Measurements from ENCODE around the gene MATN1.

Gene MATN1

DNA sequence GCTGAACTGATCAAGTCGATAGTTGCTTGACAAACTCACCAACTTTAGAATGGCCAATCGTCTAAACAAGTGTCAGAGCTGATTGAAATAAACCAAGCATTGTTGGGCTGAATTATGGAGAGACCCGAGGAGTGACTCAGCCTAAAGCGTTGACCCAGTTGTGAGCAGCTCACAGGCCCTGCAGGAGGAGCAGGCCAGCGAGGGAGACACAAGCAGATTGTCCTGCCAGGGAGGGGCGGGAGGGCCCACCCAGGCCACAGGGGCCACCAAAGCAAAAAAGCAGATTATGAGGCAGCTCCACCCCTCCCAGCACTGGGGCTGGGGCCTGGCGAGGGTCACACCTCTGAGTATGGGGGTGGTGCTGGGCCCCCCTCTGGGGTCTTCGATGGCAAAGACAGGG is 10.1 kb upstream of the MATN1 start:
- Histone ChIP-seq H3K9me3 (ENCODE audit: control insufficient read depth, low read length) (peaks cover 7% of the 10 kb centered on the region), H3K4me1 (ENCODE audit: control insufficient read depth, insufficient read depth, low read length) (no peaks in the 10 kb centered on the region), H3K36me3 (ENCODE audit: control insufficient read depth, insufficient read depth, low read length, severe bottlenecking) (no peaks in the 10 kb centered on the region), H3K27me3 (replicated peaks; ENCODE audit: control insufficient read depth, insufficient read depth, low read length) (peaks cover 12% of the 10 kb centered on the region), H3K9ac (ENCODE audit: low read length) (no peak overlapping the region), H3K4me3 (ENCODE audit: low read length) (no peak overlapping the region)
- no peak for DNase-seq (ENCODE audit: low read depth)

DNA sequence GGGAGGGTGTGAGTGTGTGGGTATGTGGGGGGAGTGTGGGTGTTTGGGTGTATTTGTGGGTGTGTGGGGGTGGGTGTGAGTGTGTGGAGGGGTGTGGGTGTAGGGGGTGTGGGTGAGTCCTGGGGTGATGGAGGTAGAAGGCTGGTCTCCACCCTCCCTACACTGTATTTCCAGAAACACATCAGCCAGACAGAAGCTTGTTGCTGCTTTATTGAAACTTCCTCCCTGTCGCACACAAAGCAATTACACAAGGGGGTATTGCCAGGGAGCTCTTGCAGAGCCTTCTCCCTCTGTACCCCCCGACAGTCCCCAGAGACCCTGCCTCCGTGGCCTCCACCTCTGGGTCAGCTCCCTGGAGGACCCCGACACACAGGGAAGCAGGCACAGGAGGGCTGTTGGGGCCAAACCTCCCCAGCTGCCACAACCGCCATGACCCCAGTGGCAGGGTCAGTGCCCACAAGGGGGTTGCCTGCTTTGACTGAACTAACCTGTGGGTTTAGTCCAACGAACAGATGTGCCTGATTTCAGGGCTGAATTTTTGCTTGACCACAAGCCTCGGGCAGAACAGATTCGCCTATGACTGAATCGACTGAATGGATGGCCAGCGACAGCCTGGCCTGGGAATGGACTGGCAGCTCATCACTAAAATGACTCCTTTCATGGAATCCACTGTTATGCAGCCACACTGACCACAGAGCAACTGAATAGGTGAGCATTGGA is 9.1 kb upstream of the MATN1 start:
- peak; percentile 17 for DNase-seq (ENCODE audit: low read depth)
- H3K4me1 ChIP-seq (ENCODE audit: control insufficient read depth, insufficient read depth, low read length): no peaks in the 10 kb centered on the region
- H3K36me3 ChIP-seq (ENCODE audit: control insufficient read depth, insufficient read depth, low read length, severe bottlenecking): no peaks in the 10 kb centered on the region
- H3K4me3 ChIP-seq (ENCODE audit: low read length): no peak overlapping the region
- H3K27me3 ChIP-seq (replicated peaks; ENCODE audit: control insufficient read depth, insufficient read depth, low read length): peaks cover 12% of the 10 kb centered on the region
- no peak overlapping the region for H3K9ac ChIP-seq (ENCODE audit: low read length)
- no peaks in the 10 kb centered on the region for H3K9me3 ChIP-seq (ENCODE audit: control insufficient read depth, low read length)

DNA sequence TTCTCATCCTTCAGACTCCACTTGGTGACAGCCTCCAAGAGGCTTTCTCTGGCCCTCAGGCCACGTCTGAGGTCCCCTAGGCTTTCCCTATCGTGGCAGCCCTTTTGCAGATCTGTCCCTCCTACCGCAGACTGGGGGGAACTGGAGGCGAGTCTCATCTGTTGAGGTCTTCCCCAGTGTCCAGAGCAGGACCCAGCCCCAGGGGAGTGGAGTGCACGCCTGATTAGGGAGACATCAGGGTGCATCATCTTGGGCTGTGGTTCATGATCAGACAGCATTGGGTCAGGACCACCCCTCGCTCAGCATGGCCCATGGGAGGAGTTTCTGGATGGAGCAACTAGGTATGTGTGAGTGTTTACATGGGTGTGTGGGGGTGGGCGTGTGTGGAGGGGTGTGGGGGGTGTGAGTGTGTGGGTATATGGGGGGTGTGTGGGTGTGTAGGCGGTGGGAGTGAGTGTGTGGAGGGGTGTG is 8.5 kb upstream of the MATN1 start:
- DNase-seq (ENCODE audit: low read depth): no peak
- no peak overlapping the region for H3K9ac ChIP-seq (ENCODE audit: low read length)
- no peak overlapping the region for H3K4me3 ChIP-seq (ENCODE audit: low read length)
- H3K36me3 ChIP-seq (ENCODE audit: control insufficient read depth, insufficient read depth, low read length, severe bottlenecking): no peaks in the 10 kb centered on the region
- H3K27me3 ChIP-seq (replicated peaks; ENCODE audit: control insufficient read depth, insufficient read depth, low read length): peaks cover 12% of the 10 kb centered on the region
- no peaks in the 10 kb centered on the region for H3K4me1 ChIP-seq (ENCODE audit: control insufficient read depth, insufficient read depth, low read length)
- H3K9me3 ChIP-seq (ENCODE audit: control insufficient read depth, low read length): no peaks in the 10 kb centered on the region

DNA sequence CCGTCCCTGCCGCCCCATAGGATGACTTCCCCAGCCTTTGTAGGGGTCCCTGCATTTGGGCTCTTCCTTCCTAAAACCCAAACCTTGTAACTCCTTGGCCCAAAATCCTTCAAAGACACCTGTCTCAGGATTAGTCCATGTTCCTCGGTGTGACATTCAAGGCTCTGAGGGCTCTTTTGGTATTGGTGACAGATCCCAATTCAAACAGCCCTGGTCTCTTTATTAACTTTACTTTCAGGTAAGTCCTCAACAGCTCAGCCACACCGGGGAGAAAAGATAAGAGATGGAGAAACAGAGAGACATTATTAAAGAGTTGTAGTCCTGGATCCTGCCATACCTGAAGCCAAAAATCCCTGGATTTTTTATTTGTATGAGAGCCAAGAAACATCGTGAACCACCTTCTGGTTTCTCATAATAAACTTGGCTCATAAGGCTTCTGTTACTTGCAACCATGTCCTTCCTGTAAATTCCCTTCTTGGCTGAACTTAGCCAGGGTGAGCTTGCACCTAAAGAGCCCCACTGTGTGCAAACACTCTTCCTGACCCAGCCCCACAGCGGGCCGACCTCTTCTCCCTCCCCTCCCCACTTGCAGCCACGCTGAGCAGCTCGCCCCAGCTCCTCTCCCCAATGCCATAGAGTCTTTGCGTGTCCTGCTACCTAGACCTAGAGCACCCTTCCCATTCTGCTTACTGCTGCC is 7.9 kb upstream of the MATN1 start:
- no peak overlapping the region for H3K4me3 ChIP-seq (ENCODE audit: low read length)
- H3K4me1 ChIP-seq (ENCODE audit: control insufficient read depth, insufficient read depth, low read length): no peaks in the 10 kb centered on the region
- no peak overlapping the region for H3K9ac ChIP-seq (ENCODE audit: low read length)
- no peaks in the 10 kb centered on the region for H3K36me3 ChIP-seq (ENCODE audit: control insufficient read depth, insufficient read depth, low read length, severe bottlenecking)
- peaks cover 11% of the 10 kb centered on the region for H3K27me3 ChIP-seq (replicated peaks; ENCODE audit: control insufficient read depth, insufficient read depth, low read length)
- H3K9me3 ChIP-seq (ENCODE audit: control insufficient read depth, low read length): no peaks in the 10 kb centered on the region
- no peak for DNase-seq (ENCODE audit: low read depth)

GRCh38 chr1:30730346-30731108 is 7.1 kb upstream of the MATN1 start:
- H3K9me3 ChIP-seq (ENCODE audit: control insufficient read depth, low read length): no peaks in the 10 kb centered on the region
- no peak overlapping the region for H3K4me3 ChIP-seq (ENCODE audit: low read length)
- no peak overlapping the region for H3K9ac ChIP-seq (ENCODE audit: low read length)
- no peaks in the 10 kb centered on the region for H3K4me1 ChIP-seq (ENCODE audit: control insufficient read depth, insufficient read depth, low read length)
- no peaks in the 10 kb centered on the region for H3K36me3 ChIP-seq (ENCODE audit: control insufficient read depth, insufficient read depth, low read length, severe bottlenecking)
- DNase-seq (ENCODE audit: low read depth): no peak
- H3K27me3 ChIP-seq (replicated peaks; ENCODE audit: control insufficient read depth, insufficient read depth, low read length): peaks cover 4% of the 10 kb centered on the region

DNA sequence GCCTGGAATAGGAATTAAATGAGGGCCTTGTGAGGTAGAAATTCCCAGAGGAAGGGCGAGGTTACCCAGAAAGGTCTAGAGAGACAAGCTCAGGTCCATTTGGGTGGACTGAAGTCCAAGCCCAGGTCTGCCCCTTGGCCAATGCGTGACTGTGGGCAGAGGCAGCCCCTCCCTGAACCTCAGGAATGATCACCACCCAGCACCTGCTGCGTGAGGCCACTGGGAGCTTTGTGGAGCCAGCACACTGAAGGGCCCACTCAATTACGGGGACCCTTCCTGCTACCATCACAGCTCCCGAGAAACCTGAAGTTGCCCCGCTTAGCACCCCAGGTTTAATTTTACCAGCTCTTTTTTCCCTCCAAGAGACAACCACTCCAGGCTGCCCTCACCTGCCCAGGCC is 6.5 kb upstream of the MATN1 start:
- Histone ChIP-seq H3K9me3 (ENCODE audit: control insufficient read depth, low read length) (no peaks in the 10 kb centered on the region), H3K4me1 (ENCODE audit: control insufficient read depth, insufficient read depth, low read length) (no peaks in the 10 kb centered on the region), H3K36me3 (ENCODE audit: control insufficient read depth, insufficient read depth, low read length, severe bottlenecking) (no peaks in the 10 kb centered on the region), H3K9ac (ENCODE audit: low read length) (no peak overlapping the region), H3K4me3 (ENCODE audit: low read length) (no peak overlapping the region), H3K27me3 (replicated peaks; ENCODE audit: control insufficient read depth, insufficient read depth, low read length) (no peaks in the 10 kb centered on the region)
- DNase-seq (ENCODE audit: low read depth): no peak

DNA sequence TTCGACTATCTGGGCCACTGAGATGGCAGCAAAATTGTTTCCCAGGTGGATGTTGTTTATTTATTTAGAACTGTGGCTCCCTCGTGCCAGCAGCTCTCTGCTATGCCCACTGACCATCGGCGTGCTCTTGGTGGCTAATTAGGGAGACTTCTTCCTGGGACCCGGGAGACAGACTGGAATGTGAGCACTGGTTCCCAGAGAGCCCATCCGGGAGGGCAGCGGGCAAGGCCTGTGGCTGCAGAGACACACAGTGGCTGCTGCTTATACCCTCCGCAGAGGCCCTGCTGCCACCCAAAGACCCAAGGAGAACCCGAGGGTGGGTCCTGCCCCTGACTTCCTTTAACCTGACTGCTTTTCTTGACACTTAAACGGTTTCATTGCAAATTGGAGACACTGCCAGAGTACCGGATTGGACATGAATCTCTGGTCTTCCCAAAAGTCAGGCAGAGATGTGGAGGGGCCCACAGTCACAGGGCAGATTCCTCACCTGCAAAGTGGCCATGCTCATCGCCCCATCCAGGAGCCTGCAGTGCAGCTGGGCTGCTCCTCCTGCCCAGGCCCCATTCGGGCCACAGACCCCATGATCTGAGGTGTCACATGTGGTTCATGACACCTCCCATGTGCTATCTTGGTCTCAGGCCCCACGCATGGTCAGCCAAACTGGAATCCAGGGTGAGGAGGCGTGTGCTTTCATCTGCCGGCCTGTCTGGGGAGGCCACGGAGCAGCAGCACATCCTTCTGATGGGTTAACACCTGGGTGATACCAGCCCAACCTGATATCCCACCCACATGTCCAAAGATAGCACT is 5.7 kb upstream of the MATN1 start:
- no peak for DNase-seq (ENCODE audit: low read depth)
- Histone ChIP-seq H3K9me3 (ENCODE audit: control insufficient read depth, low read length) (no peaks in the 10 kb centered on the region), H3K36me3 (ENCODE audit: control insufficient read depth, insufficient read depth, low read length, severe bottlenecking) (no peaks in the 10 kb centered on the region), H3K4me1 (ENCODE audit: control insufficient read depth, insufficient read depth, low read length) (no peaks in the 10 kb centered on the region), H3K9ac (ENCODE audit: low read length) (no peak overlapping the region), H3K27me3 (replicated peaks; ENCODE audit: control insufficient read depth, insufficient read depth, low read length) (no peaks in the 10 kb centered on the region), H3K4me3 (ENCODE audit: low read length) (no peak overlapping the region)

DNA sequence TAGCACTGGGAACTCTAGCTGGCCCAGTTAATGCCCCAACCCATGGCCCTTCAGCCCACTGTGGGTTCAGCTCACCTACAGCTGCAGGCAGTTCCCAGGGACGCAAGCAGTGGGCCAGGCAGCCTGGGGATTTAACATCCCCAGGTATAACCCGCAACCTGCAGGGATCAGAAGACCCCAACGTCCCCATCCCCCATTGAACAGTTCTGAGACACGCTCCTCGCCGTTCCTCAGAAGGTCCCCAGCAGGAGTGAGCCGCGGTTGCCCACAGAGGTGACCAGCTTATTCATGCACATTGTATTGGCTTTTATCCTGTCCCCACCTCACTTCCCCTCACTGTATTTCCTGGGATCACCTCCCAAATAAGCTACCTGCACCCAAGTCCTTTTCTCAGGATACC is 5.0 kb upstream of the MATN1 start:
- no peaks in the 10 kb centered on the region for H3K9me3 ChIP-seq (ENCODE audit: control insufficient read depth, low read length)
- H3K36me3 ChIP-seq (ENCODE audit: control insufficient read depth, insufficient read depth, low read length, severe bottlenecking): no peaks in the 10 kb centered on the region
- no peaks in the 10 kb centered on the region for H3K27me3 ChIP-seq (replicated peaks; ENCODE audit: control insufficient read depth, insufficient read depth, low read length)
- DNase-seq (ENCODE audit: low read depth): no peak
- H3K4me3 ChIP-seq (ENCODE audit: low read length): no peak overlapping the region
- H3K9ac ChIP-seq (ENCODE audit: low read length): no peak overlapping the region
- no peaks in the 10 kb centered on the region for H3K4me1 ChIP-seq (ENCODE audit: control insufficient read depth, insufficient read depth, low read length)

DNA sequence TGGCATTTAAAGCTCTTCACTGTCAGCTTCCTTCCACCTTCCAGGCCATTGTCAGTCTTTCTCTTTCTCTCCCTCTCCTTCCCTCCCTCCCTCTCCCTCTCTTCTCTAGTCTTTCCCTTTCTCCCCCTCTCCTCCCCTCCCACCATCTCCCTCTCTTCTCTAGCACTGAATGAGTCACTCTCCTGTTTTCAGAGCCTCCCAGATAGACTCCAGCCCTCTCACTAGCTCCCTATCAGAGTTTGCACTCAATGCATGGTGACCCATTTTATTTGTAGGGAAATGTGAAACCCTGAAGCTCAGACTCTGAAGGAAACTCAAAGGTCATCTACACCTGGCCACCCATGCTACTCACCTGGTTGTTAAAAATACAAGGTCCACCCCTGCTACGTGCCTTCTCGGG is 4.4 kb upstream of the MATN1 start:
- no peak overlapping the region for H3K4me3 ChIP-seq (ENCODE audit: low read length)
- H3K27me3 ChIP-seq (replicated peaks; ENCODE audit: control insufficient read depth, insufficient read depth, low read length): no peaks in the 10 kb centered on the region
- DNase-seq (ENCODE audit: low read depth): peak; percentile 61

DNA sequence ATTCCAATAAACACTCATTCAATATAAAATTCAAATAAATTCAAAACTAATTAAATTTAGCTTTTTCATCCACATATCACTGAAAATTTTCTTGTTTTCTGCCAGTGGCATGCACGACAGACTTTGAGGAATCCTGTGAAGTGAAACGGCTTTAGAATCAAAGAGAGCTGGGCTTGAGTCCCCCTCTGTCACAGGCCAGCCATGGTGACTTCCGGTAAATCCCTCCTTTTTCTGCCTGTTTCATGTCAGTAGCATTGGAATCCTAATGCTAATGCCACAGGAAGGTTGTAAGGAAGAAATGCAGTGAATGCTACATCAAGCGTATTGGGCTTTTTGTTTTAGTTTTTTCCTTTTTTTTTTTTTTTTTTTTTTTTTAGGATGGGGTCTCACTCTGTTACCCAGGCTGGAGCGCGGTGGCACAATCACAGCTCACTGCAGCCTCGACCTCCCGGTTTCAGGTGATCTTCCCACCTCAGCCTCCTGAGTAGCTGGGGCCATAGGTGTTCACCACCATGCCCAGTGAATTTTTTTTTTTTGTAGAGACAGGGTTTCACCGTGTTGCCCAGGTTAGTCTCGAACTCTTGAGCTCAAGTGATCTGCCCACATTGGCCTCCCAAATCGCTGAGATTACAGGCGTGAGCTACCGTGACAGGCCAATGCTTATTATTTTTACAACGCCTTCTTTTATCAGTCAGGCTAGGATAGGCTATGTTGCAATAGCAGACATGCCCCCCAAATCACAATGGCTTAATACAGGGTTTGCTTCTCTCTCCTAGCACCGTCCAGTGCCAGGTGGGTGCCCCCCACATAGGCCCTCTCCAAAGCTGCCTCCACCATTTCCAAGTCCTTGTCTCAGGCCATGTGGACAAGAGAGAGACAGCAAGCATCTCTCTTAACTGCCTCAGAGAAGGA is 3.6 kb upstream of the MATN1 start:
- H3K9me3 ChIP-seq (ENCODE audit: control insufficient read depth, low read length): no peaks in the 10 kb centered on the region
- no peak for DNase-seq (ENCODE audit: low read depth)
- H3K27me3 ChIP-seq (replicated peaks; ENCODE audit: control insufficient read depth, insufficient read depth, low read length): no peaks in the 10 kb centered on the region
- H3K4me1 ChIP-seq (ENCODE audit: control insufficient read depth, insufficient read depth, low read length): no peaks in the 10 kb centered on the region
- H3K36me3 ChIP-seq (ENCODE audit: control insufficient read depth, insufficient read depth, low read length, severe bottlenecking): no peaks in the 10 kb centered on the region
- no peak overlapping the region for H3K9ac ChIP-seq (ENCODE audit: low read length)
- no peak overlapping the region for H3K4me3 ChIP-seq (ENCODE audit: low read length)

More for the DNA sequence above, 4.4 kb upstream of the MATN1 start:
- H3K9me3 ChIP-seq (ENCODE audit: control insufficient read depth, low read length): no peaks in the 10 kb centered on the region
- no peaks in the 10 kb centered on the region for H3K36me3 ChIP-seq (ENCODE audit: control insufficient read depth, insufficient read depth, low read length, severe bottlenecking)
- no peaks in the 10 kb centered on the region for H3K4me1 ChIP-seq (ENCODE audit: control insufficient read depth, insufficient read depth, low read length)
- no peak overlapping the region for H3K9ac ChIP-seq (ENCODE audit: low read length)
